ENCODE data around the gene ZNF416.

The ZNF416 gene

GRCh38 chr19:57578487-57579205 lies at the start of gene ZNF416:
Gene ZNF416, minus strand, starts transcription at chr19:57578911. Its CDS starts 207 bp downstream, at chr19:57578704.
- peak; percentile 99 for DNase-seq

GRCh38 chr19:57623091-57623490 lies 44.4 kb upstream of the ZNF416 start:
- no peak for DNase-seq

- DNase-seq, result no peak
Measured at GRCh38 chr19:57620673-57621348, 42.1 kb upstream of the ZNF416 start.

- no peak for DNase-seq
Measured at GRCh38 chr19:57615346-57615745, 36.6 kb upstream of the ZNF416 start.

- DNase-seq, result peak; percentile 95
Measured at GRCh38 chr19:57613941-57614743, 35.4 kb upstream of the ZNF416 start, which contains the start of gene ZNF134. Gene ZNF134, plus strand, starts transcription at chr19:57614242. Its CDS starts 5,227 bp downstream, at chr19:57619469.

- DNase-seq, result no peak
Measured at GRCh38 chr19:57611113-57611512, 32.4 kb upstream of the ZNF416 start.

- no peak for DNase-seq
Measured at GRCh38 chr19:57606931-57607330, 28.2 kb upstream of the ZNF416 start.

- DNase-seq, result peak; percentile 96
Measured at GRCh38 chr19:57599761-57600383, 21.2 kb upstream of the ZNF416 start, which contains the start of gene ZNF530. Gene ZNF530, plus strand, starts transcription at chr19:57599885. Its CDS starts 4,461 bp downstream, at chr19:57604346.

GRCh38 chr19:57599377-57599760 lies 20.7 kb upstream of the ZNF416 start:
- no peak for DNase-seq

GRCh38 chr19:57587529-57587928 lies 8.8 kb upstream of the ZNF416 start:
- no peak for DNase-seq

GRCh38 chr19:57583521-57584416 lies 5.1 kb upstream of the ZNF416 start, which contains the start of gene ZIK1:
Gene ZIK1, plus strand, starts transcription at chr19:57584145. Its CDS starts 212 bp downstream, at chr19:57584357.
- peak; percentile 95 for DNase-seq

- no peak for DNase-seq
Measured at GRCh38 chr19:57583104-57583520, 4.4 kb upstream of the ZNF416 start.

GRCh38 chr19:57576661-57577060 lies 2.0 kb downstream of the ZNF416 start:
- DNase-seq, result no peak

- no peak for DNase-seq
Measured at GRCh38 chr19:57572415-57572947, 6.2 kb downstream of the ZNF416 start.

GRCh38 chr19:57570707-57571106 lies 8.0 kb downstream of the ZNF416 start:
- DNase-seq, result no peak

GRCh38 chr19:57566396-57567265 lies 12.1 kb downstream of the ZNF416 start:
- no peak for DNase-seq

- no peak for DNase-seq
Measured at GRCh38 chr19:57563547-57563946, 15.2 kb downstream of the ZNF416 start.

- DNase-seq, result peak; percentile 39
Measured at GRCh38 chr19:57560049-57560491, 18.6 kb downstream of the ZNF416 start.

- DNase-seq, result peak; percentile 95
Measured at GRCh38 chr19:57559404-57560025, 19.2 kb downstream of the ZNF416 start, which contains the start of gene ZNF550. Gene ZNF550, minus strand, starts transcription at chr19:57559863. Its CDS starts 181 bp downstream, at chr19:57559682.

- peak; percentile 38 for DNase-seq
Measured at GRCh38 chr19:57559008-57559403, 19.7 kb downstream of the ZNF416 start.
